ENCODE results near the gene ALOXE3.
A peak's percentile ranks its signal among the peaks of the same experiment; 100 is the strongest.

The ALOXE3 gene

DNA sequence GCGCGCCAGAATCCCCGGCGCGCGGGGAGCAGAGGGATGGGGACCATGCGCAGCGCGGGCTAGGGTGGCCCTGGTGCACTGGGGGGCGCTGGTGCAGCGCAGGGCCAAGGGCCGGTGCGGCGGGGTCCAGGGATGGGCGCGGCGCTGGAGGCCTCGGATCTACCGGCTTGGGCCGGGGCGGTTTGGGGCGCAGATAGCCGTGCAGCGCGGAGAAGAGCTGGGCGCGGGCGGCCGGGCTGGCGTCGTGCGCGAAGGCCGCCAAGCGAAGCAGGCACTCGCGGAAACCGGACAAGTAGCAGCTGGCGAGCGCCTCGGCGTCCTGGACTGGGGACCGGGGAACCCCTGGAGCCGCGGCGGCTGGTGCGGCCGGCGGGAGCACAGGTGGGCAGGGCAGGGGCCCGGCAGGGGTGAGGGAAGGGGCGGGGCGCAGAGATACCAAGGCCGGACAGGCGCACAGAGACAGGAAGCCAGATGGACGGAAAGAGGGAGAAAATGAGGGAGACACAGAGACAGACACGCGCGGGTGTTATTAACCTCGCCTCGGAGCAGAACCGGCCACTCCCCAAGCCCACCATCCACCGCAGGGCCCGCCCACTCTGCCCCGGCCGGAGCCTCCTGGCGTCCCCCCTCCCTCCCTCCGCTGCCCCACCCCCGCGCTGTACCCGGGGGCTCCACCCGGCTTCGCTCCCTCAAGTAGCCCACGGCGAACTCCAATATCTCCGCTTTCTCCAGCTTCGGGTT, 3.5 kb upstream of the ALOXE3 start:
- CTCF ChIA-PET, result interaction anchor here (0.7 to 3.8 kb wide), 11 partner anchors 13 to 99 kb away, joined by 3 to 43 read pairs (median 3); no protein-coding TSS in a partner anchor
- POLR2A ChIA-PET, result interaction anchor here (0.6 to 1.0 kb wide), 3 partner anchors 32 to 636 kb away, joined by 3 to 9 read pairs (median 6); no protein-coding TSS in a partner anchor
- TF ChIP-seq, protein P1, sequence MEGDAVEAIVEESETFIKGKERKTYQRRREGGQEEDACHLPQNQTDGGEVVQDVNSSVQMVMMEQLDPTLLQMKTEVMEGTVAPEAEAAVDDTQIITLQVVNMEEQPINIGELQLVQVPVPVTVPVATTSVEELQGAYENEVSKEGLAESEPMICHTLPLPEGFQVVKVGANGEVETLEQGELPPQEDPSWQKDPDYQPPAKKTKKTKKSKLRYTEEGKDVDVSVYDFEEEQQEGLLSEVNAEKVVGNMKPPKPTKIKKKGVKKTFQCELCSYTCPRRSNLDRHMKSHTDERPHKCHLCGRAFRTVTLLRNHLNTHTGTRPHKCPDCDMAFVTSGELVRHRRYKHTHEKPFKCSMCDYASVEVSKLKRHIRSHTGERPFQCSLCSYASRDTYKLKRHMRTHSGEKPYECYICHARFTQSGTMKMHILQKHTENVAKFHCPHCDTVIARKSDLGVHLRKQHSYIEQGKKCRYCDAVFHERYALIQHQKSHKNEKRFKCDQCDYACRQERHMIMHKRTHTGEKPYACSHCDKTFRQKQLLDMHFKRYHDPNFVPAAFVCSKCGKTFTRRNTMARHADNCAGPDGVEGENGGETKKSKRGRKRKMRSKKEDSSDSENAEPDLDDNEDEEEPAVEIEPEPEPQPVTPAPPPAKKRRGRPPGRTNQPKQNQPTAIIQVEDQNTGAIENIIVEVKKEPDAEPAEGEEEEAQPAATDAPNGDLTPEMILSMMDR (IDR thresholded peaks at IDR 0.05; ENCODE audit: control extremely low read depth, extremely low read depth, low read depth, missing control alignments), result peak; percentile 87
- peak; percentile 71 for DNase-seq (ENCODE audit: extremely low spot score)

DNA sequence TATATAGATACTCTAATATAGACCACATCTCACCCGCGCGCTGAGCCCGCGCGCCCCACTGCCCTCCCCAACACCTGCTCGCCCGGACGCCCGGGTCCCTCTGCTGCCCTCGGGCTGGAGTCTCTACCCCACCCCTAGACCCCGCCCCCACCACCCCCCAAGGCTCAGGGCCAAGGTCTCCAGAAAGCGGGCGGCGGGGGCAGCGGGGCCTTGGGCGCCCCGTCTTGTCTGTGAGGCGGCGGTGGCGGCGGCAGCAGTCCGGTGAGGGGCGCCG, 3.0 kb upstream of the ALOXE3 start:
- ChIA-PET POLR2A (no interaction called here), CTCF (interaction anchor here (0.8 to 3.8 kb wide), 6 partner anchors 17 to 66 kb away, joined by 3 to 43 read pairs (median 5); no protein-coding TSS in a partner anchor)
- DNase-seq (ENCODE audit: extremely low spot score), result no peak
- TF ChIP-seq, protein P1 (IDR thresholded peaks at IDR 0.05; ENCODE audit: control extremely low read depth, extremely low read depth, low read depth, missing control alignments), result no peak

DNA sequence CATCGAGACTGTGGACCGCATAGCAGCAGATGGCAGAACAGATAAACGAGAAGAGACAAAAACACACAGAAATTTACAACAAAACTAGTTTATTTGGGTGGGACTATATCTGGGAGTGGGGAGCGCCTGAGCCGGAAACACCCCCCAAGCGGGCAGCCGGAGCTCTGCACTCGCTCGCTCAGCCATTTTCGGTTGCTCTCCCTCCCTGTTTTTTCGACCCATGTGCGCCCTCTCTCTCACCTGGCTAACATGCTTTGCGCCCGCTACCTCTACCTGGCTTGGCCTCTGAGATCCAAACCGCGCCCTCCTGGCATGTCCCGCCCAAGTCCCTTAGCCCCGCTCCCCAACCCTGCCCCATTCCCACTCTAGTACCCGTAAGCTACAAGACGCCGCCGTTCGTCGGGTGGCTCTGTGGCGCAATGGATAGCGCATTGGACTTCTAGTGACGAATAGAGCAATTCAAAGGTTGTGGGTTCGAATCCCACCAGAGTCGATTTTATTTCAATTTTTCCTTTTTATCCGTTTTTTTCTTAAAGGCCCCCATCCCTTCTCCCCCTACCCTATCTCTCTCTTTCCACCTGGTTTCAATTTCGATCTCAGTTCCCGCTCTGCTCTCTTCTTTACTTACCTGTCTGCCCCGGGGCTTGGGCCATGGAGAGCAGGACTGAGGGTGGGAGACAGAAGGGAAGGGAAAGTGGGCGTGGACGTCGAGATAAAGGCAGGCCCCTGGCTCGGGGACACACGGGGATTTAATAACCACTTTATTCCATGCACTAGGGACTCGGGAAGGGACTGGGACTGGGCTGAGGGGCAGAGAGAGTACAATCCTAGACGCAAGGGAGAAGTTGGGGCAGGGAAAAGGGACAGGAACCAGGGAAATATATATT, 2.4 kb upstream of the ALOXE3 start:
- TF ChIP-seq, protein P1 (IDR thresholded peaks at IDR 0.05; ENCODE audit: control extremely low read depth, extremely low read depth, low read depth, missing control alignments), result peak; percentile 6
- ChIA-PET CTCF (interaction anchor here (0.8 to 6.9 kb wide), 16 partner anchors 10 to 126 kb away, joined by 3 to 103 read pairs (median 20); partner anchors contain the start of genes ALOX12B and VAMP2), POLR2A (interaction anchor here (0.6 to 2.3 kb wide), 3 partner anchors 30 to 127 kb away, joined by 3 to 17 read pairs (median 4); partner anchors contain the start of gene CTC1)

DNA sequence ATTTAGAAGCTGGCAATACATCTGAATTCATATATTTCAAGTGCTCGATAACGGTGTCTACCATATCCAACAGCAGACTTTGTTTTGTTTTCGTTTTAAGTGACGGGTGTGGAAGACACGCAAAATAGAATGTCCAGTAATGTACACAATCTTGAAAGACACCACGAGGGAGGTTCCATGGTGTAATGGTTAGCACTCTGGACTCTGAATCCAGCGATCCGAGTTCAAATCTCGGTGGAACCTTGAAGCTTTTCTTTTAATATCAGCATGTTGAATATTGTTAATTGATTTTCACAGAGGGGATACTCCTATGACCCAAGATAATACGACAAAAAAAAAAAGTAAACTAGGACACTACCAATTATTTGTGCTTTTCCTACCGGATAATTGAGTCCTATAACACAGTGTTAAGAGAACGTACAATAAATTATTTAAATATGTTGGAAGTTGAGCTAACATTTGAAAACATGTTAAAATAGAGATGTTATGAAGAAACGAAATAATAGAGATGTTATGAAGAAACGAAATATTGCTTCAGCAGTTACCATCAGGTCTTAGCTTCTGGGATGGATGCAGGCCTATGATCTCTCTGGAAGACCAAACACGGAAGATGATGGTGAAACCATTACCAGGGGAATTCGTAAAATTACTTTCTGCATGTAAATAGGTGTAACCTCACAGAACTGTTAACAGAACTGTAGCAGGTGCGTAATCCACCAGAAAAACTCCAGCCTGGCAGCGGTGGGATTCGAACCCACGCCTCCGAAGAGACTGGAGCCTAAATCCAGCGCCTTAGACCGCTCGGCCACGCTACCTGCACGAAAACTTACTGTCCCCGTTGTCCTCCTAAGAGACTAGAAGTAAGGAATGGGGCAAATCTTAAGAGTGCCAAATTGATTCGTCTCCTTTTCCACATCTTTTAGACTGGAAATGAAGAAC, 1.5 kb upstream of the ALOXE3 start:
- ChIA-PET CTCF (interaction anchor here (0.7 to 6.9 kb wide), 38 partner anchors 8 to 626 kb away, joined by 3 to 103 read pairs (median 6); partner anchors contain the start of genes ALOX12B, BORCS6, SLC25A35 and VAMP2), POLR2A (interaction anchor here (0.6 to 2.3 kb wide), 6 partner anchors 19 to 434 kb away, joined by 3 to 17 read pairs (median 4); partner anchors contain the start of gene CTC1)
- TF ChIP-seq, protein P1 (IDR thresholded peaks at IDR 0.05; ENCODE audit: control extremely low read depth, extremely low read depth, low read depth, missing control alignments), result no peak
- DNase-seq (ENCODE audit: extremely low spot score), result peak; percentile 59

More for the DNA sequence above, 2.4 kb upstream of the ALOXE3 start:
- peak; percentile 62 for DNase-seq (ENCODE audit: extremely low spot score)

DNA sequence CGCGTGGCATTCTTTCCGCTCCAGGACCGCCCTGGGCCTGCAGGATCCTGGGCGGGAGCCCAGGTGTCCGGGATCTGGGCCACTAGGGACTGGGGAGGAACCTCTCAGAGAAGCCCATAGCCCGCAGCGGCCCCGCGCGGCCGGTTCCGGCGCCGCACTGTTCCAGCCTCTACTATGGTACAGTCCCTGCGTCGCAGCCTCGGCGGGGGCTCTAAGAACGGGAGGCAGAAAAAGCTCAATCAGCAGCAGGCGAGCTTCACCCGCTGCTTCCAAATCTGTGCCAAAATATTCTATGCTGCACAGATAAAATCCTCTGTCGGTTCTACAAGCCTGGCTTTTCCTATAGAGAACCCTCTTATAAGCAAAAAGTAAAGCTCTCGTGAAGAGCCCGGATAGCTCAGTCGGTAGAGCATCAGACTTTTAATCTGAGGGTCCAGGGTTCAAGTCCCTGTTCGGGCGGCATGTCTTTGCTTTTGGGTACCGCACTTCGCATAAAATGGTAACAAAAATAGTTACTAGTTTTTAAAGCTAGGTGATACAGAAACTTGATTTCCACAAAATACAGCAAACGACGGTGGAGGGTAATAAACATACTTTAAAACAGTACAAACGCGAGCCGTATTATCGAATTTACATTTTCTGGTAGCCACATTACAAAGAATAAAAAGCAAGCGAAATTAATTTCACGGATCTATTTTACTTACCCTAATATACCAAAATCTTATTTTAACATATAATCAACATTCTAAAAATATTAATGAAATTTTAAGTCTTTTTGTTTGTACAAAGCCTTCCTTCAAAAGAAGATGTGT, 661 bp upstream of the ALOXE3 start:
- peak; percentile 87 for DNase-seq (ENCODE audit: extremely low spot score)
- TF ChIP-seq, protein P1 (IDR thresholded peaks at IDR 0.05; ENCODE audit: control extremely low read depth, extremely low read depth, low read depth, missing control alignments), result peak; percentile 83
- ChIA-PET POLR2A (interaction anchor here (0.6 to 2.3 kb wide), 6 partner anchors 18 to 433 kb away, joined by 3 to 17 read pairs (median 4); partner anchors contain the start of gene CTC1), CTCF (interaction anchor here (0.7 to 6.9 kb wide), 37 partner anchors 8 to 627 kb away, joined by 3 to 103 read pairs (median 6); partner anchors contain the start of genes ALOX12B, BORCS6 and SLC25A35)
